Stimulated activated CD4-positive, alpha-beta T cell treated with anti-CD3 and anti-CD28 coated beads, Interleukin-2, amount 100 ng/mL, for 4 hours (primary cell): ENCODE data around the gene PHF12.

ENCODE experiments used
- DNase-seq: peaks from one replicate; pipeline ENCODE4 v3.0.0-alpha.2; 2020; ENCODE audit warnings: low read depth

PHF12 gene

DNA sequence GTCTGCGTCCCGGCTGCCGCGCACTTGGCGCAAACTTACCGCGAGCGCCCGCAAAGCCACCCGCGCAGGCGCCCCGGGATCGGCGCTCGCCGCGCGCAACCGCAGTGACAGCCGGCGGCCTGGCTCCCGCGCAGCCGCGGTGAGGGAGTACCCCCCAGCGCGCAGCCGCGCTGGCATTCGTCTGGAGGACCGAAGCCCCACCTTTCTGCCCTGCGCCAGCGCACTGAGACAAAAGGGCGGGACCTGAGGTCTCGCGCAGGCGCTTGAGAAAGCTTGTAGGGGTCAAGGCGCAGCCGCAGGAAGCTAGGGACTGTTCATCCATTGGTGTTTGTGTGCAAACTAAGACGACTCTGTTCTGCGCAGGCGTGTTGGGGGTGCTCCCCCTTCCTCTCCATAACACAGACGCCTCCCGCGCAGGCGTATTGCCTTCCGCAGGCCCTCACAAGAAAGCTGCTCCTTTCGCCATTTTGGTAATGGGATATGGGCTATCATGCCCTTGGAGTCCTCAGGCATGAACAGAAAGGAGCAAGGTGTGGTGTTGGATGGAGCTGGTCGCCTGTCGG lies at the start of gene PHF12:
Gene PHF12, minus strand, starts transcription at position 91 of the 563 bp plus-strand sequence. CDS start 558 bp downstream, outside the sequence.
- peak; percentile 100 for DNase-seq

DNA sequence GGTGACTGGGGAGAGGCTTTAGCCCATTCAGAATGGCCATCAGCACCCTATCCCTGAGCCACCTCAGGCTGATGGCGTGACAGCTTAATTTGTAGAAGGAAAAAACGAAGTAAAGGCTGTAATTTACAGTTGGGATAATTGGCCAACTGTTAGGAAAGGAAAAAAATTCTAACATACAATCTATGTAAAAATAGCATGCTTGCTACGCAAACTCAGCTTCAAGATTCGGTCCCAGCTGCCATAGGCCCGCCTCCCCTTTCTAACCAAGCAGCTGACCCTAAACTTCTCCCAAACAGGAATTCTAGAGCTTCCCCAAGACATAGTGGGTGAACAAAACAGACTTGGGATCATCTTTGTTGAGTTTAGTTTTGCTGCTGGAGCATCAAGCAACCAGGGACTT lies 49.7 kb upstream of the PHF12 start:
- DNase-seq: no peak

DNA sequence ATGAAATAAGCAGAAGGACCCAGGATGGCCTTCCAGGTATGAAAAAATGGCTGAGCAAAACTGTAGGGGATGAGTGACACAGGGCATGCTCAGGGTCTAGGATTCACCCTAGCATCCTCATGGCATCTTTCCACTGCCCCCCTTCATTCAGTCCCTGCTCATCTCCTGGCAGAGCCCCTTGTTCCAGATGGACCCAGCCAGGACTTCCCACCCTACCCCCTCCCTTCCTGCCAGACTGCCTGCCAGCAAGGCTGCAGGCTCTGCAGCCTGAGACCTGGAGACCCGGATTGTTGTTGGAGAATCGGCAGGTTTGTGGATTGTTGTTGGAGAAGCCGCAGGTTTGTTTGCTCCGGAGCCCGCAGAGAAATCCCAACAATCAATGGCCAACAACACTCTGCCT lies 47.9 kb upstream of the PHF12 start:
- DNase-seq: no peak

DNA sequence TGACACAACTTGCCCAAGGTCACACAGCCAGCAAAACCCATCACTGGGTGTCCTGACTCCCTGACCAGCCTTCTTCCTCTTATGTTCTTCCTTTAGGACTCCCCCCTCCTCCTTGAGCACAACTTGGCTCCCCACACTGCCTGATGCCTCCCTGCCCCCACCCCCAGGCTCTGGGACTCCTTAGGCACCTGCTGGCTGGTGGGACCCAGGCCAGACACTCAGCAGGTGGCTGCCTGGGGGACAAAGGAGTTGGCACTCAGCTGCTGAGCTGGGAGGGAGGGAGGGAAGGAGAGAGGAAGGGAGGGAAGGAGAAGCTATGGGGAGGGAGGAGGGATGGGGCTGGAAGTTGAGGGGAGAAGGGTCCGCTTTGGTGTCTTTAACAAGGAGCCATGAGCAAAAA lies 46.5 kb upstream of the PHF12 start:
- no peak for DNase-seq

DNA sequence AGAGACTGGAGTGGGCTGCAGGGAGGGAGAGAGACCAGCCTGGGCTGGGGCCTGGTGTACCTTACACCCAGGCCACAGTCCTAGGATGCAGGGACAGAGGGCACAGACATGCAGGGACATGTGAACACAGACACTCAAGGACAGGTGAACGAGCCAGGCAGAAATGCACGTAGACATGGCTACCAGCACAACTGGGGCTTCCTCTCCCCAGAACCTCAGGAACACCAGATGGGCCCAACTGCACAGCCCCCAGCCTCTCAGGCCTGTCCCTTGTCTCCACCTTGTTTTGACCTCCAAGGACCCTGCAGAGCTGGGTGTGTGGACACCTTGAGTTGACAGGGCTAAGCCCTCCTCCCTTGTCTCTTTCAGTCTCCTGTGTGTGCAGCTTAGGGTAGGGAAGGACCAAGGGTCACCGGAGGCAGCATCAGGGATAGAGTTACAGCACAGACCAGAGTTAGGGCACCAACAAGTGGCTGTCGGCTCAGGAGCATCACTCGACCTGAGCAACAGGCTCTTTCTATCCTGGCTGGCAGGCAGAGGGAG lies 45.3 kb upstream of the PHF12 start:
- DNase-seq: no peak

DNA sequence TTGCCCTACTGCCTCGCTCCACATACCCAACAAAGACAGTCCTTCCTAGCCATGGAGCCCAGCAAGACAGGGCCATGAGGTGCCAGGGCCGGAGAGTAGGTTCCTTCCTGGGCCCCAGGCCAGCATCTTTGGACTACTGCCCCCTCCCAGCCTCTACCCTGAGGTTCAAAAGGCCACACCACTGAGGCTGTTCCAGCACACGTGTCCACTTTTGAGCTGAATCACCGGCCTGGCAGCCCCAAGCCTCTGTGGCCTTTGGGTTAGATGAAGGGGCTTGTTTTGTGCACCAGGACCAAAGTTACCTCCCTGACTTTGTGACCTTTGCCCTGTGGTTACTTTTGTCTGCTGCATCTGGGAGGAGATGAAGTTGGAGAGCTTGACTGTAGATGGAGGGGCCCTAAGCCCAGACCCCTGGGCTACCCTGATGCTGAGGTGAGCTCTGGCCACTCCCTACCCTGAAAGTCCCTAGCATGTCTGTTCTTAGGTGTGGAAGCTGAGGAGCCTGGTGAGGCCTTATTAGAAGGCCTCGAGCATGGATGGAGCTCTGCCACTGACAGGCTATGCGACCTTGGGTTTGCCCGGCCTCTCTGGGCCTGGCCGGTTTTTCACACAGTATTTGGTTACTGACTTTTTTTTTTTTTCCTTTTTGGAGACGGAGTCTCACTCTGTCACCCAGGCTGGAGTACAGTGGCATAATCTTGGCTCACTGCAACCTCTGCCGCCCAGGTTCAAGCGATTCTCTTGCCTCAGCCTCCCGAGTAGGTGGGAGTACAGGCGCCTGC lies 42.5 kb upstream of the PHF12 start:
- DNase-seq: no peak

DNA sequence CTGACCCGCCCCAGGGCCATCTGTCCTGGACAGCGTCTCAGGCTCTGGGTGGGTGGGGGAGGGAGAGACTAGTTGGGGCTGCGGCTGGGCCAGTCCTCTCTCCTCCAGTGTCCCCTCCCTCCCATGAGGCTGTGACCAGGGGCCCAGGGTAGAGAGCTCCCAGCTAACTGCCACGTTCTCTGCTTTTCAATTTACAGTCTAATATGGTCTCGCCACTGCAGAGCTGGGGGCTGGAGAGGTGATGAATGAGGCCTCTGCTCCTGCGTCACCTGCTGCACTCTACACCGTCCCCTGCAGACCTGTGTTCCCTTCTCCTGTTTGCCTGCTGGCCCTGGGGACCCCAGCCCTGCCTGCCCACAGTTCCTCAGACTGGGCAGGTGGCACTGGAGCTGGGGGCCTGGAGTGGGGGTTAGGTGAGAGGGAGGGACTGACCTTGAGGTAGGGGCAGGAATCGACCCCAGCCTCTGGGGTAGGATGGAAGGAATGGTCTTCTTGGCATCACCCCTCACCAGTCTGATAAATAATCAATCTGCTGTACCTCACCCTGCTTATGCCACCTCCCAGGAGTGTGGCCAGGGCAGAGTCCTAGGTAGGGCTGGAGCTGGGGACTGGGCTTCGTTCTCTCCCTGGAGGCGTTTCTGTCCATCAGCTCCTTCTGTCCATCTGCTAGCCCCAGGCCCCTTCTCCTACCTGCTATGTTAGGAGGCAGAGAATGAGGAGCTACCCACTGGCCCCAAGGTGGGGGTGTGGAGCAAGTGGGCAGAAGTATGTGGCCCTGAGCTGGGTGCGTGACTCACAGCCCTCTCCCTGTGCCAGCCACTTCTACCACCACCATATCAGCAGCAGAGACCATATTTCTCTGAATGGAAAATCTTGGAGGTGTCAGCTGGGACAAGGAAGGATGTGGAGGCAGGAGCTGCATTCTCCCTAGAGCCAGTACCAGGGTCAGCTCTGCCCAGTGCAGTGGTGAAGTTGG lies 41.6 kb upstream of the PHF12 start:
- DNase-seq: no peak

DNA sequence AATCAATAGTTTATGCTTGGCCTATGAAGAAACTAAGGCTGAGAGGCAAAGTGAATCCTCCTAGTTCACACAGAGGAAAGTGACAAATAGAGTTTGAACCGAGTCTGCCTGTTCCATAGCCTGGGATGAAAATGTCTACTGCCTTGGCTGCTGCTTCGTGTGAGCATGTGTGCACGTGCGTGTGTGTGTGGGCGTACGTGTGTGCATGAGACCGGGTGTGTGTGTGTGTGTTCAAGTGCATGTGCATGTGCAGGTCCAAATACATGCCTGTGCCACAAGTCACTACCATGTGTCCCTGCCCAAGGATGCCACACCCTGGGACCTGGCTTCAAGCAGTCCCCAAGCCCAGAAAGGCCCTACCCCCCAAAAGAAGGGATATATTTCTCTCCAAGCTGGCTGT lies 40.9 kb upstream of the PHF12 start:
- DNase-seq: no peak

DNA sequence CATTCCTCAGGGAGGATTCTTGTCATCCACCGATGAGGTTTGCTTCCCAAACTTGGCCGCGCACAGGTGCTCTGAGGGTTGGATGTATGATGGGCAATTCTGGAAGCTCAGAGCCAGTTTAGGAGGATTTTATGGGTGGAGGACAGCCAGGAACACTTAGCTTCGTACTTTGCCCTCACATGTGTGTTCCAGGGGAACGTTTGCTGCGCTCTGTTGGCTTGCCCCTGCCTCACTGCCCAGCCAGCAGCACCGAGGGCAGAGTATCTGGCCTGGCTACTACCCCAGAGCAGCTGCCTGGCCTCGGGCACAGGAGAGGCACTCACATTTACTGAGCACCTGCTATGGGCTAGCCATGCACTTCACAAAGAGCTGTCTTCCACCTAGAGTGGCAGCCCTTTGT lies 40.5 kb upstream of the PHF12 start:
- no peak for DNase-seq

DNA sequence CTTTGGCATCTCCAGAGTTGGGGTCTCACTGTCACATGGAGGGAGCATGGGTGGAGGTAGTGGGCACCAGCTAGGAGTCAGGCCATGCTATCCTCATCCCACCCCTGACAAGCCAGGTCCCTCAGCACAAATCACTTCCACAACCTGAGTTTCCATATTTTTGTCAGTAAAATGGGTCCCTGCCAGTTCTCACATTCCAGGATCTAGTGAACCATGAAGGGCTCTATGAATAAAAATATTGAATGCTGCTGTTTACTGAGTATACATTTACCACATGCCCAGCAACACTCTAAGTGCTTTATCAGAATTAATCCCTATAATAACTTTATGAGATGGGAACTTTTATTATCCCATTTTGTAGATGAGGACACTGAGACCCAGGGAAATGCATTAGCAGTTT lies 37.7 kb upstream of the PHF12 start:
- no peak for DNase-seq

DNA sequence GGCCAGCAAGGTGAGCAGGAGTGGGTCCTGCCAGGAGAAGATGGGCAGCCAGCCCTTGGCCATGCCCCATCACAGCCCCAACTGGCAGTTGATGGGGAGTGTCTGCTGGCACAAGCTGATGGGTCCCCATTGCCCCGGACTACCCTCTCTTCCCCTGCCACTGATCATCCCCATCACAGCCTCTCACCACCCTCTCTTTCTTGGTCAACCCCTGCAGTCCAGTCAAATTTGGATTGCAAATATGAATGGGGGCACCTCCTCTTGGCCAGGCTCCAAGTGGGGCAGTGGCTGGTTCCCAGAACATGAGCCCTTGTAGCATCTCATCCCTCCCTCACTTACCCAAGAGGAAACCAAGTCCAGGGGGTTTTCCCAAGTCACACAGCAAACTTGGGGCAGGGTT lies 37.2 kb upstream of the PHF12 start:
- DNase-seq: no peak

DNA sequence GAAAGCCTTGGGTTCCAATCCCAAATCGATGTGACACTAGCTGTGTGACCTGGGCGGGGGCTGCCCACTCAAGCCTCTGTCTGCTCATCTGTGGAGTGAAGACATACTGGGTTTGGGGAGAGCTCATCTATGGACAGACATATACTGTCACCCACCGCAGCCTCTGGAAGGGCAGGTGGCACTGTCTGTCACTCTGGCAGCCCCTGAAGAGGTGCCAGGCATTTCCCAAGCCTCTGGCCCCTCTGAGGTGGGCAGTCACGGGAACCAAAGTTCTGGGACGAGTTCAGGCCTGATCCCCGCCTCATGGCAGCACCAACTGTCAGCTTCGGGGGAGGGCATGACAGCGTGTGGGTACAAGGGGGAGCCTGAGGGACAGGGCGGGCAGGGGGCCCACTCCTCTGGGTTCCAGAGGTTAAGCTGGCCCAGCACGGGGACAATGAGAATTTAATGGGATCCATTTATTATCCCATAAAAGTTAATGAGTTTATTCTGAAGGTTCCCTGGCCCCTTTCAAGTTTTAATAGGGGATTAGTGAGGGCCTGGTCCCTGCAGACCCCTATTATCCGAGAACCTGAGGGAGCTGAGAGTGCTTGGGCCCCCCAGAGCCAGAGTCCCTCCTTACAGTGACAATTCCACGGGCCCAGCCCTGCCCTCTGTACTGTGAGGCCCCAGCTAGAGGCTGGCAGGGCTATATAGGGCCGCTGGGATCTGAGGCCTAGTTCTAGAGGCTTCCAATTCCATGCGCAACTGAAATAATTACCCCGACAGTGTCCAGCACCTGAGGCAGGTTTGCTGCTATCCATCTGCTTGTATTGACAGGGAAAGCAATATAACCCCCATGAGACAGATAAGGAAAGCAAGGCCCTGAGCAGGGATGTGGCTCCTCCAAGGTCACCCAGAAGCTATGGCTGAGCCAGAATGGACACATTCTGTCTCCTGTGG lies 35.7 kb upstream of the PHF12 start:
- no peak for DNase-seq

DNA sequence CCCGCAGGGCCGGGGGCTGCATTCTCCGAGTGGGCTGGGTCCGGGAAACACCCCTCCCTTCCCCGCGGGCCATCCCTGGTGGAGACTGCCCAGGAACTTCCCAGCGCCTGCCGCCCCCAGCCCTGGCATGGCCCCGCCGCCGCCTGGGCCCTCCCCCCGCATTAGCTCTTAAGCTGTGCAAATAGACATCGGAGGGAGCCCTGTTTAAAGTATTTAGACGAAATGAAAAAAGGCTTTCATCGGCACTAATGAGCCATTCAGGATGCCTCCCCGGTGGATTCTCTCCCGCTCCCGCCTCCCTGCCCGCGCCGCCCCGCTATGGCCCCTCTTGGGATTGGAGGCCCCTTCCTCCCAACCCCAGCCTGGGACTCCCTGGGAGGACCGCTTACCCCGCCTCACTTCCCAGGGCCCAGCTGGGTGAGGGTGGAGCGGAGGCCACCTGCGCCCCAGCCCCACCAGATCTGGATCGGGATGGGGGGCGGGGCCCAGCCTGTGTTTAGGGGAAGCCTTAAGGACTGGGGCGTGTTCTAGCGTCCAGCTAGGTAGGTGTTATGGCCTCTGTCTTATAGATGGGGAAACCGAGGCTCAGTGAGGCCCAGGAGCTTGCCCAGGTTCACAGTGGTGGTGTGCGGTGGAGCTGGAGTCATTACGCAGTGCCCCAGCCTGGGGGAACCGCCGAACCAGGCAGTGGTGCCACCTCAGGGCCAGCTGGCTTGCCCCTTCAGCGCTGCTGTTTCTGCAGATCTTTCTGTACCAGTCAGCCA lies 34.8 kb upstream of the PHF12 start:
- no peak for DNase-seq

DNA sequence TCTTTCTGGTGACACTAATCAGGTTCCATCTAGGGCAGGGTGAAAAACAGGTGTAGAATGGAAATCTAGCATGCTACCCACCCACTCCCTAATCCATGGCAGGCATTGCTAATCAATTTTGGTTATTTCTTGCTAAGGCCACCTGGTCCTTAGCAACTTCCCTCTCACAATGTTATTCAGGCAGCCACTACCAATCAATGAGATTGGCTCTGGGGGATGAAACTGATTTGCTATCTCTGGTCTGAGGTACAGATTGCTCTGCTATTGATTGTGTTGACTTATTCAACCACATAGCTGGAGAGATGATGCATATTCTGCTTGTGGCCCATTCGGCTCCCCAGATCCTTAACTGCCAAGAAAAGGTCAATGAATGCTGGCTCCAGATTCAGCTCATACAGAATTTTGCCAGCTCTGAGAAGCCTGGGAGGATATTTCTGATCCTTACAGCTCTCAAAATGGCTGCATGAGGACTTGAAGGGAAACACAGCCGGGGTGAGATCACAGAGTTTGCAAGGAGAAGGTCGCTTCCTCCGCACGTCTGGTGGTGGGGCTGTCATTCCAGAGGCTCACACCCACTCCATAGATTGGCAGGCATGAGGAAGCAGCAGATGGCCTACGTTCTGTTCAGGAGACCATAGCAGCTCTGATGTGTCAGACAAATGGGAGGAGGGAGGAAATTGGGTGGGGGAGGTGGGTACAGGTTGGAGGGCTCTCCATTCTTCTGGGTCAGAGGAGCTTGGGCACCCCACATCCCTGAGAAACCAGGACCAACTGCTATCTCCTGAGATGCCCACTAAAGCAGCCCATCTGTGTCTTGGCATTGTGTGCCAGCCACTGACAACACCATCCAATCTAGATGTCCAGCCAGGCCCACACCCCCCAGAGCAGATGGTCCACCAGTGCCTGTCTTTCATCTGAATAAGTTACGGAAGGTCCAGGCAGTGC lies 32.2 kb upstream of the PHF12 start:
- no peak for DNase-seq

DNA sequence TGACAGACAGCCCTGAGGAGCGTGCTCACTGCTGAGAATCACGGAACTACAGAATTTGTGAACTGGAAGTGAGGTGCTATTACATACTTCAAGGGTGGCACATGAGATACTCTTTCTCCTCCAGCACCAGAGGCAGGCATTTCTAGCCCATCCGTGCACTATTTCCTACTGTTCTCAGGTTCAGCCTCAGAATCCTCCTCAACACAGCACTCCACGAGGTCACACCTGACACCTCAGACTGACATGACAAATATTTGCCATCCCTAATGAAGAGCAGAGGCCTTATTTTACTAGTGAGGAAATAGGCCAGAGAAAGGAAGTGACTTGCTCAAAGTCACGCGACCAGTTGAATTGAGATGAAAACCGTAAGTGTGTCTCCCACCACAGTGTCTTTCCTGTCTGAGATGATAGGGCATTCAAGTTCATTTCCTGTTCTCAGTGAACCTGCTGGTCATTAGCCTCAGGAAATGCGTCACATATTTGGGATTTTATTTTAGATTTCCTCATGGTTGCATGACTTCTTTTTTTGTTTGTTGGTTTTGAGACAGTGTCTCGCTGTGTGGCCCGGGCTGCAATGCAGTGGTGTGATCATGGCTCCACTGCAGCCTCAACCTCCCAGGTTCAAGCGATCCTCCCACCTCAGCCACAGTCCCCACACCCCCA lies 30.9 kb upstream of the PHF12 start:
- DNase-seq: peak; percentile 28

DNA sequence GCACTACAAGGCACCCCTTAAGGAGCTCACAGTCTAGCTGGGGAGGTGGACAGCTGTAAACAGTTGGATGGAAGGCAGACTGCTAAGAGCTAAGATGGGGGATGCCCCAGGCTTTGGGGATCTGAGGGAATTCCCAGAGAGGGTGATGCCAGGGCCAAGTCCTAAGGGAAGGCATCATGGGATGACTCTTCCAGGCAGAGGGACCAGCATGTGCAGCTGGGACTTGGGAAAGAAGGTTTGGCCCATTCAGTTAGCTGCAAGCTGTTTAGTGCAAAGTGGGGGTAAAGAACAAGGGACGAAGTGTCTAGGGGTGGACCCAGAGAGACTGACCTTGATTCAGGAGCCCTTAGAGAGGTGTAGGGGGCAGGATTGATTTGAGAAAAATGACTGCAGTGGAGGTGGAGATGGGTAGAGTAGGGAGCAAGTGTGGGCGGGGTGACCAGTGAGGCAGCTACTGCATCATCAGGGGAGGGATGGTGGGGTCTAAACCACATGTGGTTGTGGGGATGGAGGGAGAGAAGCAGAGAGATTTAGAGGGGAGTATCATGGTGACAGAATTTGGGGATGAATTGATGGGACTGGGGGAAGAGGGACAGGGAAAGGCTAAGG lies 27.1 kb upstream of the PHF12 start:
- no peak for DNase-seq

DNA sequence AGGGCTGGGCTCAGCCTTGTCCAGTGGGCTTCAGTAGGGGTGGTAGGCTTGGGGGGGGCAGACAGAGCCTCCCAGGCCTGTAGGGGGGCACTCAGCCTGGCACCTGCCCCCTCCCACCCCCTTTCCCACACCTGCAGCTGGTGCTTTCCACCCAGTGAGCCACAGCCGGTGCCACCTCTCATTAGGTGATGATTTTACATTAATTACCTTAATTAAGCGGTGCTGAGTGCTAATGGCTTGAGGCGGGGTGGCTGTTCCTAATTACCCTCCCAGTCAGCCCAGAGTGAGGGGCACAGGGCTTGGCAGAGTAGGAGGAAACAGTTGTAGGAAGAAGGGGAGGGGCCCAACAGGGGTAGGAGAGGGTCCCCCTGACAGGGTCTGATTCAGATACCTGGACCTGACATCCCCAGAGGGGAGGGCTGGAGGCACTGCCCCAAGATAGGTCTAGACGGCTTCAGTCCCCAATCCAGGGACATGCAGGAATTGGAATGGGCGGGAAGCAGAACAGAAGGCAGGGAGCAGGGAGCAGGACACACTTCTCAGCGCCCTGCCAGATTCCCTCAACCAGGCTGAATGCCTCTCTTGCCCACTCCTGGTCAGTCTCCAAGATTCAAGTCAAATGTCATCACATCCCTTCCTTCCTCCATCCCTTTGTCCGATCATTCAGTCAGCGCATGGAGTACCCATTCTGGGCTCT lies 26.5 kb upstream of the PHF12 start:
- DNase-seq: no peak

DNA sequence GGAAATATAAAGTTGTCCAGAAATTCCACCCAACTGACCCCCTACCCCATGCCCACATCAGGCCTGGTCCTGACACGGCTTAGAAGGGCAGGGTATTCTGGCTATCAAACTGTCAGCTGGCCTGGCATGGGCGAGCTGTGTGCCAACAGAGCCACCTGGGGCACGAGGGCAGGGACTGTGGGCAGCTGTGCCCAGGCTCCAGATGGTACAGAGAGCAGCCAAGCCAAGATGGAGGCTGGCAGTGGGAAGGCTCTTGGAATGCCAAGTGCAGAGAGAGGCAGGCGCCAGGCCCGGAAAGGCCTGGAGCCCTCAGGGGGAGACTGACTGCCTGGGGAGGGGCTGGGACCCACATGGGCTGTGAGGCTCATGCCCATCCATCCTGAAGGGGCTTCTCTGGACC lies 24.3 kb upstream of the PHF12 start:
- DNase-seq: no peak
